ENCODE data around the gene TAF1L.

- TF ChIP-seq CTCF (optimal IDR thresholded peaks at IDR 0.05 in 1 of 3, IDR thresholded peaks at IDR 0.05 in 1 of 3, conservative IDR thresholded peaks at IDR 0.05 in 1 of 3; ENCODE audit: extremely low read depth in 1 of 3, insufficient read depth in 2 of 3, low read length in 3 of 3) (no peak), EZH2 (IDR thresholded peaks at IDR 0.05; ENCODE audit: low read length) (no peak)
Measured at GRCh38 chr9:32671333-32671732, 35.9 kb upstream of the TAF1L start.

Measured in keratinocyte (primary cell).